22Rv1 (cell line): ENCODE data around the gene MYL4.
"Not testable (repeated sequence)": the region's sequence is repeated elsewhere in the genome, so short reads cannot be mapped to it uniquely, and the experiment has no call there.

Source experiments
- H3K27ac ChIP-seq: fragments of 450-650 bp; 2 replicates; pipeline ENCODE4 v1.5.1; 2017
- ZFX ChIP-seq: fragments of 450-650 bp; IDR thresholded peaks from 2 replicates; pipeline ENCODE4 v1.6.1; 2017; ENCODE audit warnings: antibody characterized with exemption, borderline replicate concordance
- TF ChIP-seq, protein P1 (sequence below): fragments of 450-650 bp; IDR thresholded peaks from 2 replicates; pipeline ENCODE4 v1.5.1; 2017; ENCODE audit warnings: mild to moderate bottlenecking

MYL4 gene

DNA sequence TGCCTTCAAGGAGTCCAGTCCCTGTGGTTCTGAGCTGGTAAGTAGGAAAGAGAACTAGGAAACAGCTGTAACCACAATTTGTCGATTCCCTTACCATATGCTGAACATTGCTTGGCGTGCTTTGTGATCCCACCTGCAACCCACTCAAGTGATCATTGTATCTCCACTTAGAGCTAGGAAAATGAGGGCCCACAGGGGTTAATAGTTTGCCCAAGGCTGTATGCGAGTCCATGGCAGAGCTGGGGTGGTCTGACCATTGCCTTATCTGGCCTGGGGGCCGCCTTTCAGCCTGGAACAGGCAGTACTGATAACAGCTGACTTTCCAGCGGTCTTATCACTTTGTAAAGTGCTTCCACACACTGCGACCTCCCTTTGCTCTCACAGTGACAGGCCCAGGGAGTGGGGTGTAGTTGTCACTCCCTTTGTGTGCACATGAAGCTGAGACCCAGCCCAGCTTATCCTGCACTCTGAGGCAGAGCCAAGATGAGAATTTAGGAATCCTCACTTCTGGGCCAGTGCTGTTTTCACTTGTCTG lies 9.8 kb downstream of the MYL4 start:
- no peak for TF ChIP-seq ZFX
- TF ChIP-seq, protein P1, sequence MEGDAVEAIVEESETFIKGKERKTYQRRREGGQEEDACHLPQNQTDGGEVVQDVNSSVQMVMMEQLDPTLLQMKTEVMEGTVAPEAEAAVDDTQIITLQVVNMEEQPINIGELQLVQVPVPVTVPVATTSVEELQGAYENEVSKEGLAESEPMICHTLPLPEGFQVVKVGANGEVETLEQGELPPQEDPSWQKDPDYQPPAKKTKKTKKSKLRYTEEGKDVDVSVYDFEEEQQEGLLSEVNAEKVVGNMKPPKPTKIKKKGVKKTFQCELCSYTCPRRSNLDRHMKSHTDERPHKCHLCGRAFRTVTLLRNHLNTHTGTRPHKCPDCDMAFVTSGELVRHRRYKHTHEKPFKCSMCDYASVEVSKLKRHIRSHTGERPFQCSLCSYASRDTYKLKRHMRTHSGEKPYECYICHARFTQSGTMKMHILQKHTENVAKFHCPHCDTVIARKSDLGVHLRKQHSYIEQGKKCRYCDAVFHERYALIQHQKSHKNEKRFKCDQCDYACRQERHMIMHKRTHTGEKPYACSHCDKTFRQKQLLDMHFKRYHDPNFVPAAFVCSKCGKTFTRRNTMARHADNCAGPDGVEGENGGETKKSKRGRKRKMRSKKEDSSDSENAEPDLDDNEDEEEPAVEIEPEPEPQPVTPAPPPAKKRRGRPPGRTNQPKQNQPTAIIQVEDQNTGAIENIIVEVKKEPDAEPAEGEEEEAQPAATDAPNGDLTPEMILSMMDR: no peak
- no peak overlapping the region for H3K27ac ChIP-seq

DNA sequence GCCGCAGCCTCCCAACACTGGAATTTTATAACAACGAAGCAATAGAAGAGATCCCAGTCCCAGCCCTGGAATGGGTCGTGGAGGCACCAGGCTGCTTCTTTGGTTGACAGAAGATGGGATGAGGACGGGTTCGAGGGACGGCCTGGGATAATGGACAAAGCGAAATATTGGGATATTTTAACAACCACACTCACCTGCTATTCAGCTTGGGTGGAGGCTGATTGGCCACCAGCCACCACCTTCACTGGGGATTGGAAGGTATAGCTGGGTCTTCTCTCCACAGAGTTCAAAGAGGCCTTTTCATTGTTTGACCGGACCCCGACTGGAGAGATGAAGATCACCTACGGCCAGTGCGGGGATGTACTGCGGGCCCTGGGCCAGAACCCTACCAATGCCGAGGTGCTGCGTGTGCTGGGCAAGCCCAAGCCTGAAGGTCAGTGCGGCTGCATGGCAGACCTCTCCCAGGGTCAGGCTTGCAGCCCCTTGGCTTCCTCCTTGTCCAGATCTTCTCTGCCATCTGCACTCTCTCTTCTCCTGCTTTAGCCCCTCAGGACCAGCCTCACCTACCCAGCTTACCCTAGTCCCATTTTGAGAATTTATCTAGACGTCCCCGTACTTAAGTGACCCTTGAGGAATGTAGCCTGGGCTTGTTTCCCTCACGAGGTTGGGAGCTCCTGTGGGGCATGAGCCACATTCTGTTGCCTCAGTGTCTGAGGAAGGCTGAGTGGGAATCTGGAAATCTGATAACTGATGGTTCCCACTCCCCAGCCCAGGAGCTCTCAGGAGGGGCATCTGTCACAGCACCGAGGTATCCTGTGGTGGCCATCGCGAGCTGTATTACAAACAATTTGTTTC lies 10.7 kb downstream of the MYL4 start:
- TF ChIP-seq, protein P1: no peak
- no peak for TF ChIP-seq ZFX
- no peak overlapping the region for H3K27ac ChIP-seq

DNA sequence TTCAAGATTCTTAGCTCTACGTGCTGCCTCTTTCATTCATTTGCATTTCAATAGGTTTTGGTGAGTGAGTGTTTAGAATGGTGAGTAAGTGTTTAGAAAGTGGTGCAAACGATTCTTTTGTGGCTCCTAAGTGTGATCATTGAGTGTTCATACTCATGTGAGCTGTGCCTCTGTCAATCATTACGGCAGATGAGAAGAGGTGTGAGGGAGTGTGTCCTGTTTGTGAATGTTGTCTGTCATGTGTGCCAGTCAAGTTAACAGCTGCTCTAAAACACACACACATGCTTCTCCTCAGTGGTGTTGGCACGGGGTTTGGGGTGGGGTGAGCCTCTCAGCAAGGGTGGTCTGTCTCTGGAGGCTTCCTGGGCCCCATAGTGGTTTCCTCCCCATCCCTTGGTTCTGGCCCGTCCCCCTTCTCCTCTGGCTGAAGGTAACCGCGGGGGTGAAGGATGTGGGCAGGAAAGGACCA lies 11.4 kb downstream of the MYL4 start:
- TF ChIP-seq ZFX: no peak
- TF ChIP-seq, protein P1: no peak
- no peak overlapping the region for H3K27ac ChIP-seq

DNA sequence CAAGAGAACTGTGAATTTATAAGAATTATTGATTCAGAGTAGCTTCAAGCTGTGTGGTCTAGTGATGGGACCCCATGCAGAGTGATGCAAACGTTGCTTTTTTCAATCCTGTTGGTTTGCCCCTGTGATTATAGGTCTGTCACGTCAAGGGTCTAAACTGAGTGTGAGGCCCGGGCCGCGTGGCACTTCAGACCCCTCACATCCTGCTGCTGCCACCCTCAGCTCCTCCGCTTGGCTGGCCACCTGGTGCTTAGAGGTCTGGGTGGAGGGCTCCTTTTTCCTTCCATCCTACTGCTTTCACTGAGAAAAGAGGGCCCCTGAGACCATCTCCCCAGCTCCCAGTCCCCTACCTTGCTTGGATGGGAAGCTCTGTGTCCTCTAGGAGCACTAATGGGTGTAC lies 12.0 kb downstream of the MYL4 start:
- no peak overlapping the region for H3K27ac ChIP-seq
- no peak for TF ChIP-seq ZFX
- TF ChIP-seq, protein P1: no peak

DNA sequence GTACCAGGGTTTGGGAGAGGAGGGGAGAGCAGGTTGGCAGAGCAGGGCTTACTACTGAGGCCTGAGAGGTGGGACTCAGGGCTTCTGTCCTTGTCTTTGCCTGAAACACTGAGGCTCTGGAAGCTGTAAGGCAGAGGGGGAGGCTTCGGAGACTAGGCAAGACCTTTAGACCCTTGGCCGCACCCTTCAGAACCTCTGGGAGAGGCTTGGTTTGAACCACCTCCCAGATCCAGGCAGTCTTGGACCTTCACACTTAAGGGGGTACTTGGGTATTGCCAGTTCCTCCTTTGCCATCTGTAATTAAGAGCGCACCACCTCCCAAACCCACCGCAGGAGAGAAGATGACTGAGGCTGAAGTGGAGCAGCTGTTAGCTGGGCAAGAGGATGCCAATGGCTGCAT lies 12.9 kb downstream of the MYL4 start:
- TF ChIP-seq ZFX: no peak
- no peak overlapping the region for H3K27ac ChIP-seq

DNA sequence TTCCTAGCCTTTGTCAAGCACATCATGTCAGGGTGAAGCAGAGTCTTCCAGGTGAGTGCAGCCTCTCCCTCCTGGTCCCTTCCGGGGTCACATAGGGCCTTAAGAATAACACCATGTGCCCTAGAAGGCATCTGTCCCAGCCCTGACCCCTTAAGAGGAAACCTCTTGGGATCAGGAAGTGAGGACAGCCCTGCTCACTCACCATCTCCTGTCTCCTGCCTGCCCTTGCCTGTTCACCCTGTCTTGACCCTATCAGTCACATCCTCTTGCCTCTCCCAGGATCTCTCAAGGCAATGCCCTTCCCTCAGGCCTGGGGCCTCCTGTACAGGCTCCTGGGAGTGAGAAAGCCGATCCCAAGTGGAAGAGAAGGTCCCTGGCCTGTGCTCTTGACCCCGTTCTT lies 13.9 kb downstream of the MYL4 start:
- no peak for TF ChIP-seq ZFX
- TF ChIP-seq, protein P1: no peak
- no peak overlapping the region for H3K27ac ChIP-seq

DNA sequence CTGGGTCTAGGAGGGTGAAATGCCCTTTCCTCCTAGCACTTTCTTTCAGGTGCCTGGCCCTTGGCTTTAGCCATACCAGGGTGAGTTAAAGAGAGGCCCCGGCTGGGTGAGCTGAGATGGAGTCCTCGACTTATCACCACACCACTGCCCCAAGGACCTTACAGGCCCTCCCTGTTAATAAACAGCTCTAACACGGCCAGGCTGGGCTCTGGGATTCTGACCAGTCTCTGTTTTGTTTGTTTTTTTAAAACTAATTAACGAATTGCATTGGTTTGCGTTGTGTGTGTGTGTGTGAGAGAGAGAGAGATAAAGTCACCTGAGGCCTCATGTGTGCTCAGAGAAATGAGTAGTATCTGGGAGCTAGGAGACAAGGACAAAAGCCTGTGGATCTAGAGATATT lies 14.3 kb downstream of the MYL4 start:
- TF ChIP-seq ZFX: no peak
- TF ChIP-seq, protein P1: no peak

DNA sequence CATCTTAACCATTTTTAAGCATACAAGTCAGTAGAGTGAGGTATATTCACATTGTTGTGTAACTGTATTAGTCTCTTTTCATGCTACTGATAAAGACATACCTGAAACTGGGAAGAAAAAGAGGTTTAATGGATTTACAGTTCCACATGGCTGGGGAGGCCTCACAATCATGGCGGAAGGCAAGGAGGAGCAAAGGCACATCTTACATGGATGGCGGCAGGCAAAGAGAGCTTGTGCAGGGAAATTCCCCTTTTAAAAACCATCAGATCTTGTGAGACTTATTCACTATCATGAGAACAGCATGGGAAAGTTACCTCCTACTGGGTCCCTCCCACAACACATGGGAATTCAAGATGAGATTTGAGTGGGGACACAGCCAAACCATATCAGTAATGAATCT lies 14.9 kb downstream of the MYL4 start:
- not testable (repeated sequence) for H3K27ac ChIP-seq

More for the DNA sequence above, 14.3 kb downstream of the MYL4 start:
- no peak overlapping the region for H3K27ac ChIP-seq
